Liver (tissue), 9 donors: ENCODE data around the gene CGNL1. TPM values are rescaled to one million over a fixed set of nuclear protein-coding genes. Genes with fewer than 3 reads are reported as not detected.

ENCODE experiments used
- DNase-seq: peaks from one replicate; pipeline ENCODE4 v3.0.0-alpha.2; 2017; ENCODE audit warnings: low spot score
- H3K27ac ChIP-seq, 2 donors: one replicate each; pipeline ENCODE4 v1.7.0; 2013; ENCODE audit warnings: inconsistent platforms in 2 of 2, low read length in 2 of 2, control low read depth in 1 of 2, low read depth in 1 of 2, mild to moderate bottlenecking in 1 of 2
- H3K27me3 ChIP-seq, 4 donors: one replicate each; pipeline versions ENCODE4 v1.6.1 to v1.7.0; 2013; ENCODE audit warnings: low read length in 3 of 4, inconsistent platforms in 1 of 4, mild to moderate bottlenecking in 1 of 4, moderate library complexity in 1 of 4; ENCODE audit not compliant: control insufficient read depth in 4 of 4, insufficient read depth in 4 of 4
- H3K36me3 ChIP-seq, 4 donors: one replicate each; pipeline versions ENCODE4 v1.6.1 to v1.7.0; 2013; ENCODE audit warnings: low read length in 3 of 4, mild to moderate bottlenecking in 3 of 4, low read depth in 1 of 4, moderate library complexity in 1 of 4; ENCODE audit not compliant: control insufficient read depth in 4 of 4, insufficient read depth in 3 of 4
- H3K4me1 ChIP-seq, 4 donors: one replicate each; pipeline versions ENCODE4 v1.6.1 to v1.7.0; 2013; ENCODE audit warnings: low read length in 3 of 4, mild to moderate bottlenecking in 3 of 4, moderate library complexity in 1 of 4; ENCODE audit not compliant: control insufficient read depth in 4 of 4, insufficient read depth in 4 of 4
- H3K4me3 ChIP-seq, 3 donors: one replicate each; pipeline versions ENCODE4 v1.6.1 to v1.7.0; 2013; ENCODE audit warnings: low read length in 3 of 3, control low read depth in 1 of 3, low read depth in 1 of 3, mild to moderate bottlenecking in 1 of 3
- H3K9ac ChIP-seq, 2 donors: one replicate each; pipeline ENCODE4 v1.7.0; 2013; ENCODE audit warnings: low read length in 2 of 2, mild to moderate bottlenecking in 2 of 2, moderate library complexity in 2 of 2, control low read depth in 1 of 2, low read depth in 1 of 2
- H3K9me3 ChIP-seq, 4 donors: one replicate each; pipeline versions ENCODE4 v1.6.1 to v1.7.0; 2013; ENCODE audit warnings: low read length in 3 of 4; ENCODE audit not compliant: control insufficient read depth in 4 of 4
- EGR1 ChIP-seq, 2 donors: IDR thresholded peaks; 2 replicates each; pipeline ENCODE4 v1.6.1; 2016 to 2018; ENCODE audit warnings: antibody characterized with exemption in 2 of 2, low read depth in 2 of 2
- FOXA1 ChIP-seq: IDR thresholded peaks from 2 replicates; pipeline ENCODE4 v1.6.1; 2016; ENCODE audit warnings: antibody characterized with exemption
- FOXA2 ChIP-seq: IDR thresholded peaks from 2 replicates; pipeline ENCODE4 v1.6.1; 2016; ENCODE audit warnings: antibody characterized with exemption
- GABPA ChIP-seq, 2 donors: IDR thresholded peaks in 1 of 2; conservative IDR thresholded peaks in 1 of 2; 2 replicates each; pipeline ENCODE4 v1.6.1; 2016; ENCODE audit warnings: antibody characterized with exemption in 2 of 2, mild to moderate bottlenecking in 1 of 2, moderate library complexity in 1 of 2
- HNF4A ChIP-seq, 2 donors: conservative IDR thresholded peaks; 2 replicates each; pipeline ENCODE4 v1.6.1; 2016; ENCODE audit warnings: antibody characterized with exemption in 2 of 2, mild to moderate bottlenecking in 2 of 2
- HNF4G ChIP-seq: IDR thresholded peaks from 2 replicates; pipeline ENCODE4 v1.6.1; 2016; ENCODE audit warnings: antibody characterized with exemption
- JUND ChIP-seq, 2 donors: IDR thresholded peaks; 2 replicates each; pipeline ENCODE4 v1.6.1; 2016; ENCODE audit warnings: antibody characterized with exemption in 2 of 2
- NR2F2 ChIP-seq: IDR thresholded peaks from 2 replicates; pipeline ENCODE4 v1.6.1; 2016; ENCODE audit warnings: antibody characterized with exemption
- RAD21 ChIP-seq, 2 donors: IDR thresholded peaks; 2 replicates each; pipeline ENCODE4 v1.6.1; 2016; ENCODE audit warnings: antibody characterized with exemption in 2 of 2, mild to moderate bottlenecking in 2 of 2
- RXRA ChIP-seq, 2 donors: IDR thresholded peaks; 2 replicates each; pipeline ENCODE4 v1.6.1; 2017 to 2018; ENCODE audit warnings: antibody characterized with exemption in 2 of 2, mild to moderate bottlenecking in 1 of 2
- SP1 ChIP-seq: IDR thresholded peaks from 2 replicates; pipeline ENCODE4 v1.6.1; 2018; ENCODE audit warnings: antibody characterized with exemption, mild to moderate bottlenecking
- TAF1 ChIP-seq: conservative IDR thresholded peaks from 2 replicates; pipeline ENCODE4 v1.6.1; 2016; ENCODE audit warnings: antibody characterized with exemption, mild to moderate bottlenecking
- YY1 ChIP-seq: IDR thresholded peaks from 2 replicates; pipeline ENCODE4 v1.6.1; 2016; ENCODE audit warnings: antibody characterized with exemption, mild to moderate bottlenecking
- WGBS: extraction: QIAGEN DNeasy Blood & Tissue Kit; methylation state at CpG from one replicate; pipeline ENCODE4 v1.1.7; 2013; 5-methylcytosine and 5-hydroxymethylcytosine counted together
- polyA plus RNA-seq, 2 donors: library from polyadenylated mRNA; stranded (reverse) in 1 of 2; unstranded in 1 of 2; fragments of 200-250 nt in 1 of 2; fragments of >200 nt in 1 of 2; fragmentation: Nextera tagmentation in 1 of 2; extraction: Ambion mirVana in 1 of 2; gene quantifications; one replicate each; pipeline versions ENCODE4 v1.2.1 to v1.2.3, GENCODE V29; 2013 to 2015
- total RNA-seq, 2 donors: library from RNA; depleted of rRNA; stranded (reverse); fragments of >200 nt; gene quantifications; one replicate each; pipeline ENCODE4 v1.2.3, GENCODE V29; 2014
- TF ChIP-seq, protein P1 (sequence below): IDR thresholded peaks from 2 replicates; pipeline ENCODE4 v1.6.1; 2016; ENCODE audit warnings: antibody characterized with exemption, mild to moderate bottlenecking
- TF ChIP-seq, protein P2 (sequence below): fragments of 150-350 bp; IDR thresholded peaks from 2 replicates; pipeline ENCODE4 v1.5.1; 2017; ENCODE audit warnings: improper control_type of control experiment, low read depth, low read length; ENCODE audit not compliant: missing input control
- TF ChIP-seq, protein P3 (sequence below): IDR thresholded peaks from 2 replicates; pipeline ENCODE4 v1.6.1; 2016; ENCODE audit warnings: antibody characterized with exemption
- TF ChIP-seq, protein P4 (sequence below): IDR thresholded peaks from 2 replicates; pipeline ENCODE4 v1.6.1; 2016; ENCODE audit warnings: antibody characterized with exemption
- TF ChIP-seq, protein P5 (sequence below): IDR thresholded peaks from 2 replicates; pipeline ENCODE4 v1.6.1; 2016; ENCODE audit warnings: antibody characterized with exemption
- donor health status: healthy.
- donor health status: healthy.
- donor health status: healthy.
- donor health status: healthy.
- donor health status: healthy.

Gene CGNL1
- total and polyA plus RNA-seq, 4 donors, result 12.0 to 31.9 (median 16.1) TPM

DNA sequence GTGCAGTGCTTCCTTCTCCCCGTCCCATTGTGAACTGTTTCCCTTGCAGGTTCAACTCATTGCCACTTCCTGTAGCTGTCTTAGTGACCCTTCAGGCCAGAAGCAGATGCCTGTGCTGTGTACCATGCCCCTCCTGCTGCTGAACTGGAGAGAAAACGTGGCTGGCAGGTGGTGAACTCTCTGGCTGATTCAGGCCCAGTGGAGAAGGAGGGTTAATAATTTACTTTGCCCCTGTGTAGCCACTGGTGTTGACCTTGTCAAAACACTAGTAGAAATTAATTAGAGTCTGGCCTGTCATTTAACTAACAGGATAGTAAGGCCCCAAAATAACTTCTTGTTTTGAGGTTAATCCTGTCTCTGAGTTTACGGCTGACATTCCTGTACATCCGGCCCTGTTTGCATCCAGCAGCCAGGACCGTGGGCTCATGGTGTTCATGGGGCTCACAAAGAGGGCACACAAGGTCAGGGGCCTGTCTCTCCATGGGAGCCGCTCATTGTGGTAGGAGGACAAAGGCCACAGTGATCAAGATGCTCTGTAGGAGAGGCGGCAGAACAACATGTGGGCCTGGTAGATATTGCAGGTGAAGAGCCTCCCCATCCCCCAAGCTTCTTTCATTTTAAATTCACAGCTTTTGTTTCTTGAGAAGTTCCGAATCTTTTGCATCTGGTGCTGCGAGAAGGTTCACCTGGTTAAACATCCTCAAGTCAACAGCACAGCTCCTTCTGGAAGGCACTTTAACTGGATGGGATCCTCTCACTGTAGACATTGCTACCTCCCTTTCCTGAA is 101.6 kb downstream of the CGNL1 start (continued):
- TF ChIP-seq, protein P1, sequence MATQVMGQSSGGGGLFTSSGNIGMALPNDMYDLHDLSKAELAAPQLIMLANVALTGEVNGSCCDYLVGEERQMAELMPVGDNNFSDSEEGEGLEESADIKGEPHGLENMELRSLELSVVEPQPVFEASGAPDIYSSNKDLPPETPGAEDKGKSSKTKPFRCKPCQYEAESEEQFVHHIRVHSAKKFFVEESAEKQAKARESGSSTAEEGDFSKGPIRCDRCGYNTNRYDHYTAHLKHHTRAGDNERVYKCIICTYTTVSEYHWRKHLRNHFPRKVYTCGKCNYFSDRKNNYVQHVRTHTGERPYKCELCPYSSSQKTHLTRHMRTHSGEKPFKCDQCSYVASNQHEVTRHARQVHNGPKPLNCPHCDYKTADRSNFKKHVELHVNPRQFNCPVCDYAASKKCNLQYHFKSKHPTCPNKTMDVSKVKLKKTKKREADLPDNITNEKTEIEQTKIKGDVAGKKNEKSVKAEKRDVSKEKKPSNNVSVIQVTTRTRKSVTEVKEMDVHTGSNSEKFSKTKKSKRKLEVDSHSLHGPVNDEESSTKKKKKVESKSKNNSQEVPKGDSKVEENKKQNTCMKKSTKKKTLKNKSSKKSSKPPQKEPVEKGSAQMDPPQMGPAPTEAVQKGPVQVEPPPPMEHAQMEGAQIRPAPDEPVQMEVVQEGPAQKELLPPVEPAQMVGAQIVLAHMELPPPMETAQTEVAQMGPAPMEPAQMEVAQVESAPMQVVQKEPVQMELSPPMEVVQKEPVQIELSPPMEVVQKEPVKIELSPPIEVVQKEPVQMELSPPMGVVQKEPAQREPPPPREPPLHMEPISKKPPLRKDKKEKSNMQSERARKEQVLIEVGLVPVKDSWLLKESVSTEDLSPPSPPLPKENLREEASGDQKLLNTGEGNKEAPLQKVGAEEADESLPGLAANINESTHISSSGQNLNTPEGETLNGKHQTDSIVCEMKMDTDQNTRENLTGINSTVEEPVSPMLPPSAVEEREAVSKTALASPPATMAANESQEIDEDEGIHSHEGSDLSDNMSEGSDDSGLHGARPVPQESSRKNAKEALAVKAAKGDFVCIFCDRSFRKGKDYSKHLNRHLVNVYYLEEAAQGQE, result peak; percentile 71
- TF ChIP-seq YY1, result peak; percentile 61
- TF ChIP-seq, protein P2, sequence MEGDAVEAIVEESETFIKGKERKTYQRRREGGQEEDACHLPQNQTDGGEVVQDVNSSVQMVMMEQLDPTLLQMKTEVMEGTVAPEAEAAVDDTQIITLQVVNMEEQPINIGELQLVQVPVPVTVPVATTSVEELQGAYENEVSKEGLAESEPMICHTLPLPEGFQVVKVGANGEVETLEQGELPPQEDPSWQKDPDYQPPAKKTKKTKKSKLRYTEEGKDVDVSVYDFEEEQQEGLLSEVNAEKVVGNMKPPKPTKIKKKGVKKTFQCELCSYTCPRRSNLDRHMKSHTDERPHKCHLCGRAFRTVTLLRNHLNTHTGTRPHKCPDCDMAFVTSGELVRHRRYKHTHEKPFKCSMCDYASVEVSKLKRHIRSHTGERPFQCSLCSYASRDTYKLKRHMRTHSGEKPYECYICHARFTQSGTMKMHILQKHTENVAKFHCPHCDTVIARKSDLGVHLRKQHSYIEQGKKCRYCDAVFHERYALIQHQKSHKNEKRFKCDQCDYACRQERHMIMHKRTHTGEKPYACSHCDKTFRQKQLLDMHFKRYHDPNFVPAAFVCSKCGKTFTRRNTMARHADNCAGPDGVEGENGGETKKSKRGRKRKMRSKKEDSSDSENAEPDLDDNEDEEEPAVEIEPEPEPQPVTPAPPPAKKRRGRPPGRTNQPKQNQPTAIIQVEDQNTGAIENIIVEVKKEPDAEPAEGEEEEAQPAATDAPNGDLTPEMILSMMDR, result no peak

DNA sequence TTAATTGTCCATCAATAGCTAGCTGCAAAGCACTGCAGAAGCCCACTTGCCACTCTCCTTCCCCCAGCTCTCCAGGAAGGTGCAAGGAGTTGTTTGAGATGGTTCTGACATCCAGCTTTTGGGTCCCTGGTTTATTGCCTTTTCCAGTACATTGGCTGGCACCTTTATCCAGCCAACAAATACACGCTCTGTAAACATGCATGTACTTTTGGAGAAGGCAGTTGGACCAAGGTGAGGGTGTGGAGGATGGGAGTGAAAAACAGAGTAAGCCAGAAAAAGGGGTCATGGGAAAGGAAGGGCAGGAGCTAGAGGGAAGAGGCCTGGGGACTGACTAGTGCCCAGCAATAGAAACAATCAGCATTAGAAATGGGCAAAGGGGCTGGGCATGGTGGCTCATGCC is 102.7 kb downstream of the CGNL1 start:
- no peaks in the 10 kb centered on the region for H3K9me3 ChIP-seq
- DNase-seq, result no peak
- peaks cover 13 to 54% (median 37%) of the 10 kb centered on the region in 4 donors for H3K4me1 ChIP-seq
- peaks cover 0 to 11% (median 3%) of the 10 kb centered on the region in 4 donors for H3K36me3 ChIP-seq
- no peaks in the 10 kb centered on the region for H3K27me3 ChIP-seq
- WGBS, result 47% methylated on average over 1 of the region's 1 CpG
- TF ChIP-seq, protein P2, result no peak
- TF ChIP-seq TAF1 (no peak), EGR1 (IDR thresholded peaks at IDR 0.05; ENCODE audit: low read depth in 2 of 2) (peak in 1 of 2 donors; percentile 46), GABPA (IDR thresholded peaks at IDR 0.05 in 1 of 2, conservative IDR thresholded peaks at IDR 0.05 in 1 of 2) (peak in 1 of 2 donors; percentile 15), NR2F2 (no peak), HNF4G (peak; percentile 38), RXRA (IDR thresholded peaks at IDR 0.05) (peak; percentile 85 to 93), SP1 (peak; percentile 79), HNF4A (conservative IDR thresholded peaks at IDR 0.05) (peak; percentile 68 to 84), JUND (IDR thresholded peaks at IDR 0.05) (peak; percentile 24 to 68), FOXA1 (peak; percentile 95), YY1 (peak; percentile 40), RAD21 (IDR thresholded peaks at IDR 0.05) (peak; percentile 46 to 54), FOXA2 (peak; percentile 98)
- TF ChIP-seq, protein P3, sequence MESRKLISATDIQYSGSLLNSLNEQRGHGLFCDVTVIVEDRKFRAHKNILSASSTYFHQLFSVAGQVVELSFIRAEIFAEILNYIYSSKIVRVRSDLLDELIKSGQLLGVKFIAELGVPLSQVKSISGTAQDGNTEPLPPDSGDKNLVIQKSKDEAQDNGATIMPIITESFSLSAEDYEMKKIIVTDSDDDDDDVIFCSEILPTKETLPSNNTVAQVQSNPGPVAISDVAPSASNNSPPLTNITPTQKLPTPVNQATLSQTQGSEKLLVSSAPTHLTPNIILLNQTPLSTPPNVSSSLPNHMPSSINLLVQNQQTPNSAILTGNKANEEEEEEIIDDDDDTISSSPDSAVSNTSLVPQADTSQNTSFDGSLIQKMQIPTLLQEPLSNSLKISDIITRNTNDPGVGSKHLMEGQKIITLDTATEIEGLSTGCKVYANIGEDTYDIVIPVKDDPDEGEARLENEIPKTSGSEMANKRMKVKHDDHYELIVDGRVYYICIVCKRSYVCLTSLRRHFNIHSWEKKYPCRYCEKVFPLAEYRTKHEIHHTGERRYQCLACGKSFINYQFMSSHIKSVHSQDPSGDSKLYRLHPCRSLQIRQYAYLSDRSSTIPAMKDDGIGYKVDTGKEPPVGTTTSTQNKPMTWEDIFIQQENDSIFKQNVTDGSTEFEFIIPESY, result peak; percentile 61
- TF ChIP-seq, protein P1, result no peak
- TF ChIP-seq, protein P4, sequence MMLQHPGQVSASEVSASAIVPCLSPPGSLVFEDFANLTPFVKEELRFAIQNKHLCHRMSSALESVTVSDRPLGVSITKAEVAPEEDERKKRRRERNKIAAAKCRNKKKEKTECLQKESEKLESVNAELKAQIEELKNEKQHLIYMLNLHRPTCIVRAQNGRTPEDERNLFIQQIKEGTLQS, result no peak
- TF ChIP-seq, protein P5, sequence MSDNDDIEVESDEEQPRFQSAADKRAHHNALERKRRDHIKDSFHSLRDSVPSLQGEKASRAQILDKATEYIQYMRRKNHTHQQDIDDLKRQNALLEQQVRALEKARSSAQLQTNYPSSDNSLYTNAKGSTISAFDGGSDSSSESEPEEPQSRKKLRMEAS, result peak; percentile 81
- peak overlapping the region; percentile 75 to 83 for H3K27ac ChIP-seq
- no peak overlapping the region for H3K9ac ChIP-seq
- no peak overlapping the region for H3K4me3 ChIP-seq
